GM12878 (cell line): ENCODE measurements around the gene CD38. TPM values are rescaled to one million over a fixed set of nuclear protein-coding genes. Genes with fewer than 3 reads are reported as not detected.

Experiments
- EZH2 ChIP-seq: IDR thresholded peaks from 2 replicates; pipeline ENCODE4 v1.6.1; 2012; ENCODE audit warnings: low read depth, mild to moderate bottlenecking, control low read depth, inconsistent platforms, low read length, borderline replicate concordance; ENCODE audit not compliant: control insufficient read depth
- NFIC ChIP-seq: IDR thresholded peaks from 2 replicates; pipeline ENCODE4 v1.6.1; 2012; ENCODE audit warnings: low read depth, mild to moderate bottlenecking, inconsistent platforms, low read length, moderate library complexity
- NFYB ChIP-seq: IDR thresholded peaks from 2 replicates; pipeline ENCODE4 v1.6.1; 2011; ENCODE audit warnings: low read depth, mild to moderate bottlenecking, low read length, improper control_type of control experiment, moderate library complexity; ENCODE audit not compliant: insufficient read depth
- NR2F1 ChIP-seq: fragments of 450-650 bp; conservative IDR thresholded peaks from 2 replicates; pipeline ENCODE4 v1.6.1; 2017; ENCODE audit warnings: mild to moderate bottlenecking
- PAX5 ChIP-seq: IDR thresholded peaks from 2 replicates; pipeline ENCODE4 v1.6.1; 2011; ENCODE audit warnings: low read depth, low read length, borderline replicate concordance
- RUNX3 ChIP-seq: IDR thresholded peaks from 2 replicates; pipeline ENCODE4 v1.6.1; 2012; ENCODE audit warnings: low read length, inconsistent platforms
- SIX5 ChIP-seq: IDR thresholded peaks from 2 replicates; pipeline ENCODE4 v1.6.1; 2011; ENCODE audit warnings: mild to moderate bottlenecking, low read depth, low read length, moderate library complexity; ENCODE audit not compliant: severe bottlenecking
- SMAD5 ChIP-seq: IDR thresholded peaks from 2 replicates; pipeline ENCODE4 v1.6.1; 2016; ENCODE audit warnings: antibody characterized with exemption, low read depth
- STAT3 ChIP-seq: IDR thresholded peaks from 2 replicates; pipeline ENCODE4 v1.6.1; 2011; ENCODE audit warnings: low read depth, low read length, improper control_type of control experiment
- SUPT20H ChIP-seq: IDR thresholded peaks from 2 replicates; pipeline ENCODE4 v1.6.1; 2011; ENCODE audit warnings: low read depth, mild to moderate bottlenecking, low read length, moderate library complexity, borderline replicate concordance; ENCODE audit not compliant: control insufficient read depth
- TBL1XR1 ChIP-seq: IDR thresholded peaks from 2 replicates; pipeline ENCODE4 v1.6.1; 2012; ENCODE audit warnings: low read depth, low read length, improper control_type of control experiment
- polyA plus RNA-seq, 11 experiments: library from polyadenylated mRNA; depleted of rRNA in 4 of 11; unstranded in 6 of 11; stranded (reverse) in 5 of 11; fragments of >200 nt; fragmentation: Nextera tagmentation in 4 of 11; fragmentation: Illumina TruSeq in 1 of 11; extraction: Ambion mirVana in 4 of 11; extraction: Trizol in 1 of 11; gene quantifications; 1 replicate in 1 of 11; 2 replicates in 10 of 11; pipeline versions ENCODE4 v1.2.1 to v1.2.3, GENCODE V29; 2011 to 2016; ENCODE audit warnings: inconsistent platforms in 2 of 11, missing spikeins in 2 of 11, low read depth in 1 of 11
- total RNA-seq, 4 experiments: library from RNA; depleted of rRNA in 3 of 4; stranded (reverse); fragments of >200 nt in 3 of 4; fragmentation: Illumina TruSeq in 1 of 4; extraction: Trizol in 1 of 4; gene quantifications; 2 replicates each; pipeline versions ENCODE4 v1.2.1 to v1.2.3, GENCODE V29; 2013 to 2021
- TF ChIP-seq, protein P1 (sequence below): fragments of 450-650 bp; IDR thresholded peaks from 2 replicates; pipeline ENCODE4 v1.6.1; 2016; ENCODE audit warnings: mild to moderate bottlenecking
- TF ChIP-seq, protein P2 (sequence below): IDR thresholded peaks from 2 replicates; pipeline ENCODE4 v1.6.1; 2012; ENCODE audit warnings: mild to moderate bottlenecking, low read depth, low read length
- TF ChIP-seq, protein P3 (sequence below): fragments of 450-650 bp; IDR thresholded peaks from 2 replicates; pipeline ENCODE4 v1.6.1; 2017; ENCODE audit warnings: borderline replicate concordance
- TF ChIP-seq, protein P4 (sequence below): IDR thresholded peaks from 2 replicates; pipeline ENCODE4 v1.6.1; 2012; ENCODE audit warnings: low read depth, low read length, improper control_type of control experiment
- TF ChIP-seq, protein P5 (sequence below): fragments of 450-650 bp; conservative IDR thresholded peaks from 2 replicates; pipeline ENCODE4 v1.6.1; 2017; ENCODE audit warnings: mild to moderate bottlenecking, moderate library complexity
- TF ChIP-seq, protein P6 (sequence below): fragments of 150-350 bp; IDR thresholded peaks from 2 replicates; pipeline ENCODE4 v1.6.1; 2014; ENCODE audit warnings: mild to moderate bottlenecking, low read depth, low read length

Gene CD38
- total and polyA plus RNA-seq, 10 of the 15 experiments (the other 5 are each of a cell fraction or from before 2014, with no cell fraction given) = 3.5 to 39.8 (median 12.7) TPM

DNA sequence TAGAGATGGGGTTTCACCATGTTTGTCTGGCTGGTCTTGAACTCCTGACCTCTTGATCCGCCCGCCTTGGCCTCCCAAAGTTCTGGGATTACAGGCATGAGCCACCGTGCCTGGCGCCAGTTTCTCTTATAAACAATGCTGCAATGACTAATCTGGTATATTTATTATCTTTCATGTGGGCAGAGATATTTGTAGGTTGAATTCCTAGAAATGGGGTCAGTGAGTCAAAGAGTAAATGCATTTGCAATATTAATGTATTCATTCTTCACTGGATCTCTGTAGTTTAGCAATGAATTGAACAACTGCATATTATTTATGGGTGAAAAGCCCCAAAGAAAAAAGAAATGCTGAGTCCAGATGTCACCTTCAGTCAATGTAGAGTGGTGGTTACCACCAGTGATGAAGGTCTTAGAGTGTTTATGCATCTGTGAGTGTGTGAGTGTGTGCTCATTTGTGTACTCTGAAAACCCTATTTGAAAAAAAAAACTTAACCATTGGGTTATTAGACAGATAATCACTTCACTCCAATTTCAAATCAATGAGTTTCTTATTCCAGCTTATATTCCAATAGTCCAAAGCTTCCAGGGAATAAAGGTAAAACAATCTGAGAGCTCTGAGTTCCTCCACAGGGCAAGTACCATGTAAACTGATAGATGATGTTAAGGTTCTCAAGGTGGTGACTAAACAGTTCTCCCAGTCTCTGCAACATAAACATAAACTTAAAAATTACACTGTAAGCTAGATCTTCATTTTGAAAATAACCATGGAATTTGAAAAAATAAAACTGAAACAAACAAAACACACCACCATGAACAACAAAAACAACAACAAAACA lies 22.6 kb upstream of the CD38 start (continued):
- TF ChIP-seq, protein P1, sequence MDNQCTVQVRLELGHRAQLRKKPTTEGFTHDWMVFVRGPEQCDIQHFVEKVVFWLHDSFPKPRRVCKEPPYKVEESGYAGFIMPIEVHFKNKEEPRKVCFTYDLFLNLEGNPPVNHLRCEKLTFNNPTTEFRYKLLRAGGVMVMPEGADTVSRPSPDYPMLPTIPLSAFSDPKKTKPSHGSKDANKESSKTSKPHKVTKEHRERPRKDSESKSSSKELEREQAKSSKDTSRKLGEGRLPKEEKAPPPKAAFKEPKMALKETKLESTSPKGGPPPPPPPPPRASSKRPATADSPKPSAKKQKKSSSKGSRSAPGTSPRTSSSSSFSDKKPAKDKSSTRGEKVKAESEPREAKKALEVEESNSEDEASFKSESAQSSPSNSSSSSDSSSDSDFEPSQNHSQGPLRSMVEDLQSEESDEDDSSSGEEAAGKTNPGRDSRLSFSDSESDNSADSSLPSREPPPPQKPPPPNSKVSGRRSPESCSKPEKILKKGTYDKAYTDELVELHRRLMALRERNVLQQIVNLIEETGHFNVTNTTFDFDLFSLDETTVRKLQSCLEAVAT = no peak
- TF ChIP-seq RUNX3 (peak; percentile 59), SIX5 (no peak), NR2F1 (0 out of 2 replicates have a peak, but pooled peaks have one; percentile 32), NFYB (no peak), SUPT20H (no peak), TBL1XR1 (no peak), STAT3 (no peak), SMAD5 (no peak), NFIC (peak; percentile 34; the same call in 1 of the 2 replicates), PAX5 (no peak), EZH2 (no peak)
- TF ChIP-seq, protein P2, sequence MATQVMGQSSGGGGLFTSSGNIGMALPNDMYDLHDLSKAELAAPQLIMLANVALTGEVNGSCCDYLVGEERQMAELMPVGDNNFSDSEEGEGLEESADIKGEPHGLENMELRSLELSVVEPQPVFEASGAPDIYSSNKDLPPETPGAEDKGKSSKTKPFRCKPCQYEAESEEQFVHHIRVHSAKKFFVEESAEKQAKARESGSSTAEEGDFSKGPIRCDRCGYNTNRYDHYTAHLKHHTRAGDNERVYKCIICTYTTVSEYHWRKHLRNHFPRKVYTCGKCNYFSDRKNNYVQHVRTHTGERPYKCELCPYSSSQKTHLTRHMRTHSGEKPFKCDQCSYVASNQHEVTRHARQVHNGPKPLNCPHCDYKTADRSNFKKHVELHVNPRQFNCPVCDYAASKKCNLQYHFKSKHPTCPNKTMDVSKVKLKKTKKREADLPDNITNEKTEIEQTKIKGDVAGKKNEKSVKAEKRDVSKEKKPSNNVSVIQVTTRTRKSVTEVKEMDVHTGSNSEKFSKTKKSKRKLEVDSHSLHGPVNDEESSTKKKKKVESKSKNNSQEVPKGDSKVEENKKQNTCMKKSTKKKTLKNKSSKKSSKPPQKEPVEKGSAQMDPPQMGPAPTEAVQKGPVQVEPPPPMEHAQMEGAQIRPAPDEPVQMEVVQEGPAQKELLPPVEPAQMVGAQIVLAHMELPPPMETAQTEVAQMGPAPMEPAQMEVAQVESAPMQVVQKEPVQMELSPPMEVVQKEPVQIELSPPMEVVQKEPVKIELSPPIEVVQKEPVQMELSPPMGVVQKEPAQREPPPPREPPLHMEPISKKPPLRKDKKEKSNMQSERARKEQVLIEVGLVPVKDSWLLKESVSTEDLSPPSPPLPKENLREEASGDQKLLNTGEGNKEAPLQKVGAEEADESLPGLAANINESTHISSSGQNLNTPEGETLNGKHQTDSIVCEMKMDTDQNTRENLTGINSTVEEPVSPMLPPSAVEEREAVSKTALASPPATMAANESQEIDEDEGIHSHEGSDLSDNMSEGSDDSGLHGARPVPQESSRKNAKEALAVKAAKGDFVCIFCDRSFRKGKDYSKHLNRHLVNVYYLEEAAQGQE = no peak
- TF ChIP-seq, protein P3, sequence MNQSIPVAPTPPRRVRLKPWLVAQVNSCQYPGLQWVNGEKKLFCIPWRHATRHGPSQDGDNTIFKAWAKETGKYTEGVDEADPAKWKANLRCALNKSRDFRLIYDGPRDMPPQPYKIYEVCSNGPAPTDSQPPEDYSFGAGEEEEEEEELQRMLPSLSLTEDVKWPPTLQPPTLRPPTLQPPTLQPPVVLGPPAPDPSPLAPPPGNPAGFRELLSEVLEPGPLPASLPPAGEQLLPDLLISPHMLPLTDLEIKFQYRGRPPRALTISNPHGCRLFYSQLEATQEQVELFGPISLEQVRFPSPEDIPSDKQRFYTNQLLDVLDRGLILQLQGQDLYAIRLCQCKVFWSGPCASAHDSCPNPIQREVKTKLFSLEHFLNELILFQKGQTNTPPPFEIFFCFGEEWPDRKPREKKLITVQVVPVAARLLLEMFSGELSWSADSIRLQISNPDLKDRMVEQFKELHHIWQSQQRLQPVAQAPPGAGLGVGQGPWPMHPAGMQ = no peak
- TF ChIP-seq, protein P4, sequence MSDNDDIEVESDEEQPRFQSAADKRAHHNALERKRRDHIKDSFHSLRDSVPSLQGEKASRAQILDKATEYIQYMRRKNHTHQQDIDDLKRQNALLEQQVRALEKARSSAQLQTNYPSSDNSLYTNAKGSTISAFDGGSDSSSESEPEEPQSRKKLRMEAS = no peak
- TF ChIP-seq, protein P5, sequence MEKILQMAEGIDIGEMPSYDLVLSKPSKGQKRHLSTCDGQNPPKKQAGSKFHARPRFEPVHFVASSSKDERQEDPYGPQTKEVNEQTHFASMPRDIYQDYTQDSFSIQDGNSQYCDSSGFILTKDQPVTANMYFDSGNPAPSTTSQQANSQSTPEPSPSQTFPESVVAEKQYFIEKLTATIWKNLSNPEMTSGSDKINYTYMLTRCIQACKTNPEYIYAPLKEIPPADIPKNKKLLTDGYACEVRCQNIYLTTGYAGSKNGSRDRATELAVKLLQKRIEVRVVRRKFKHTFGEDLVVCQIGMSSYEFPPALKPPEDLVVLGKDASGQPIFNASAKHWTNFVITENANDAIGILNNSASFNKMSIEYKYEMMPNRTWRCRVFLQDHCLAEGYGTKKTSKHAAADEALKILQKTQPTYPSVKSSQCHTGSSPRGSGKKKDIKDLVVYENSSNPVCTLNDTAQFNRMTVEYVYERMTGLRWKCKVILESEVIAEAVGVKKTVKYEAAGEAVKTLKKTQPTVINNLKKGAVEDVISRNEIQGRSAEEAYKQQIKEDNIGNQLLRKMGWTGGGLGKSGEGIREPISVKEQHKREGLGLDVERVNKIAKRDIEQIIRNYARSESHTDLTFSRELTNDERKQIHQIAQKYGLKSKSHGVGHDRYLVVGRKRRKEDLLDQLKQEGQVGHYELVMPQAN = no peak
- TF ChIP-seq, protein P6, sequence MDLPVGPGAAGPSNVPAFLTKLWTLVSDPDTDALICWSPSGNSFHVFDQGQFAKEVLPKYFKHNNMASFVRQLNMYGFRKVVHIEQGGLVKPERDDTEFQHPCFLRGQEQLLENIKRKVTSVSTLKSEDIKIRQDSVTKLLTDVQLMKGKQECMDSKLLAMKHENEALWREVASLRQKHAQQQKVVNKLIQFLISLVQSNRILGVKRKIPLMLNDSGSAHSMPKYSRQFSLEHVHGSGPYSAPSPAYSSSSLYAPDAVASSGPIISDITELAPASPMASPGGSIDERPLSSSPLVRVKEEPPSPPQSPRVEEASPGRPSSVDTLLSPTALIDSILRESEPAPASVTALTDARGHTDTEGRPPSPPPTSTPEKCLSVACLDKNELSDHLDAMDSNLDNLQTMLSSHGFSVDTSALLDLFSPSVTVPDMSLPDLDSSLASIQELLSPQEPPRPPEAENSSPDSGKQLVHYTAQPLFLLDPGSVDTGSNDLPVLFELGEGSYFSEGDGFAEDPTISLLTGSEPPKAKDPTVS = no peak
- TF ChIP-seq, all 136 proteins: peak for 6
